CD14-positive monocyte (primary cell): Measurements from ENCODE around the gene ATP6AP2. TPM values are rescaled to one million over a fixed set of nuclear protein-coding genes. Genes with fewer than 3 reads are reported as not detected.

ENCODE experiments used
- DNase-seq, 3 donors: peaks; one replicate each; pipeline ENCODE4 v3.0.0-alpha.2; 2011 to 2022
- H2AFZ ChIP-seq: 2 replicates; pipeline ENCODE4 v1.6.0; 2012; ENCODE audit warnings: mild to moderate bottlenecking, low read depth, low read length, inconsistent platforms; ENCODE audit not compliant: insufficient read depth, poor library complexity, severe bottlenecking
- H3K27ac ChIP-seq, 2 donors: 1 replicate in 1 of 2; 2 replicates in 1 of 2; pipeline ENCODE4 v1.5.1; 2012 to 2013; ENCODE audit warnings: low read length in 2 of 2, control low read depth in 1 of 2, inconsistent platforms in 1 of 2, low read depth in 1 of 2, mild to moderate bottlenecking in 1 of 2
- H3K27me3 ChIP-seq, 2 donors: one replicate each; pipeline versions ENCODE4 v1.6.0 to v1.6.1; 2011 to 2013; ENCODE audit warnings: low read length in 2 of 2; ENCODE audit not compliant: control insufficient read depth in 2 of 2, insufficient read depth in 2 of 2
- H3K36me3 ChIP-seq, 2 donors: replicated peaks in 1 of 2; 1 replicate in 1 of 2; 2 replicates in 1 of 2; pipeline versions ENCODE4 v1.5.1 to v1.6.1; 2012 to 2013; ENCODE audit warnings: low read length in 2 of 2, control low read depth in 1 of 2, inconsistent platforms in 1 of 2, mild to moderate bottlenecking in 1 of 2; ENCODE audit not compliant: insufficient read depth in 2 of 2, control insufficient read depth in 1 of 2
- H3K4me1 ChIP-seq, 2 donors: 1 replicate in 1 of 2; 2 replicates in 1 of 2; pipeline versions ENCODE4 v1.5.1 to v1.6.1; 2012 to 2013; ENCODE audit warnings: low read length in 2 of 2, control low read depth in 1 of 2, inconsistent platforms in 1 of 2, mild to moderate bottlenecking in 1 of 2, moderate library complexity in 1 of 2; ENCODE audit not compliant: insufficient read depth in 2 of 2, control insufficient read depth in 1 of 2
- H3K4me2 ChIP-seq: replicated peaks from 2 replicates; pipeline ENCODE3; 2012; ENCODE audit warnings: low read length, moderate library complexity, mild to moderate bottlenecking; ENCODE audit not compliant: poor library complexity, severe bottlenecking; ENCODE audit errors: extremely low read depth
- H3K4me3 ChIP-seq, 3 experiments: fragments of 200-600 bp in 1 of 3; sonication (generic) in 1 of 3; replicated peaks in 1 of 3; 1 replicate in 2 of 3; 2 replicates in 1 of 3; pipeline ENCODE4 v1.5.1; 2011 to 2013; ENCODE audit warnings: low read length in 3 of 3, mild to moderate bottlenecking in 3 of 3, control low read depth in 2 of 3, low read depth in 2 of 3, inconsistent platforms in 1 of 3, moderate library complexity in 1 of 3
- H3K79me2 ChIP-seq: 2 replicates; pipeline ENCODE4 v1.6.0; 2012; ENCODE audit warnings: mild to moderate bottlenecking, control low read depth, inconsistent platforms, low read length, moderate library complexity; ENCODE audit not compliant: insufficient read depth
- H3K9ac ChIP-seq: 2 replicates; pipeline ENCODE4 v1.6.0; 2017; ENCODE audit warnings: low read length, mild to moderate bottlenecking; ENCODE audit not compliant: insufficient read depth, poor library complexity, severe bottlenecking
- H3K9me3 ChIP-seq, 2 donors: replicated peaks in 1 of 2; 1 replicate in 1 of 2; 2 replicates in 1 of 2; pipeline versions ENCODE4 v1.5.1 to v1.6.1; 2012 to 2013; ENCODE audit warnings: low read length in 2 of 2, control low read depth in 1 of 2; ENCODE audit not compliant: control insufficient read depth in 1 of 2, insufficient read depth in 1 of 2
- H4K20me1 ChIP-seq: 2 replicates; pipeline ENCODE4 v1.6.0; 2012; ENCODE audit warnings: mild to moderate bottlenecking, low read length, control low read depth, moderate library complexity; ENCODE audit not compliant: insufficient read depth
- H3K27ac Mint-ChIP-seq, 7 donors: one replicate each; pipeline ENCODE4 v1.8.0; 2020; ENCODE audit warnings: mild to moderate bottlenecking in 7 of 7, mixed read lengths in 7 of 7, moderate library complexity in 6 of 7, inconsistent platforms in 2 of 7
- H3K27me3 Mint-ChIP-seq, 3 donors: one replicate each; pipeline ENCODE4 v1.8.0; 2021 to 2022; ENCODE audit warnings: low read depth in 3 of 3, mild to moderate bottlenecking in 3 of 3, mixed read lengths in 3 of 3, moderate library complexity in 3 of 3, inconsistent platforms in 1 of 3
- H3K36me3 Mint-ChIP-seq, 2 donors: one replicate each; pipeline ENCODE4 v1.8.0; 2020; ENCODE audit warnings: mixed read lengths in 2 of 2, inconsistent platforms in 1 of 2, mild to moderate bottlenecking in 1 of 2
- H3K4me1 Mint-ChIP-seq: one replicate; pipeline ENCODE4 v1.8.0; 2020; ENCODE audit warnings: mild to moderate bottlenecking, mixed read lengths
- H3K4me3 Mint-ChIP-seq, 2 donors: one replicate each; pipeline ENCODE4 v1.8.0; 2020; ENCODE audit warnings: mild to moderate bottlenecking in 2 of 2, mixed read lengths in 2 of 2, moderate library complexity in 1 of 2
- H3K9me3 Mint-ChIP-seq, 7 donors: one replicate each; pipeline ENCODE4 v1.8.0; 2020 to 2022; ENCODE audit warnings: mixed read lengths in 7 of 7, mild to moderate bottlenecking in 6 of 7, moderate library complexity in 6 of 7, inconsistent platforms in 2 of 7
- WGBS: methylation state at CpG from one replicate; pipeline ENCODE4 v1.1.5; 2013; ENCODE audit warnings: missing lambda C conversion rate; ENCODE audit not compliant: insufficient coverage; 5-methylcytosine and 5-hydroxymethylcytosine counted together
- intact Hi-C, 2 donors: fragments of 100-400 bp; cut with micrococcal nuclease; formaldehyde crosslinking; loops; one replicate each; pipeline versions ENCODE4 v1.15.0 to v1.15.1; 2023
- polyA minus RNA-seq: library from RNA; depleted of rRNA, polyadenylated mRNA; stranded (reverse); fragments of >200 nt; gene quantifications from 2 replicates; pipeline ENCODE4 v1.2.3, GENCODE V29; 2012
- polyA plus RNA-seq, 3 donors: library from polyadenylated mRNA; depleted of rRNA in 1 of 3; unstranded in 2 of 3; stranded (reverse) in 1 of 3; fragments of 300-500 nt in 2 of 3; fragments of >200 nt in 1 of 3; fragmentation: Illumina TruSeq in 2 of 3; gene quantifications; 1 replicate in 2 of 3; 2 replicates in 1 of 3; pipeline ENCODE4 v1.2.3, GENCODE V29; 2012 to 2021
- total RNA-seq, 12 experiments: library from RNA in 1 of 12; stranded (reverse) in 1 of 12; fragments of 120-200 nt in 1 of 12; gene quantifications; one replicate each; pipeline ENCODE4 v1.2.4 and lab custom pipeline; 2013 to 2026; ENCODE audit warnings: mixed read lengths in 6 of 12, inconsistent platforms in 1 of 12
- TF ChIP-seq, protein P1 (sequence below): fragments of 200-600 bp; IDR thresholded peaks from one replicate; pipeline ENCODE4 v1.8.0; 2022; ENCODE audit warnings: antibody characterized with exemption, mild to moderate bottlenecking

ATP6AP2 gene, protein sequence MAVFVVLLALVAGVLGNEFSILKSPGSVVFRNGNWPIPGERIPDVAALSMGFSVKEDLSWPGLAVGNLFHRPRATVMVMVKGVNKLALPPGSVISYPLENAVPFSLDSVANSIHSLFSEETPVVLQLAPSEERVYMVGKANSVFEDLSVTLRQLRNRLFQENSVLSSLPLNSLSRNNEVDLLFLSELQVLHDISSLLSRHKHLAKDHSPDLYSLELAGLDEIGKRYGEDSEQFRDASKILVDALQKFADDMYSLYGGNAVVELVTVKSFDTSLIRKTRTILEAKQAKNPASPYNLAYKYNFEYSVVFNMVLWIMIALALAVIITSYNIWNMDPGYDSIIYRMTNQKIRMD
- 191 TPM for total RNA-seq (2013)
- polyA plus RNA-seq (100 to 1,000 TPM; 332 to 497 (median 430) TPM), polyA minus RNA-seq (74.1 and 83.8 TPM in 2 replicates), total RNA-seq (lab: John Stamatoyannopoulos, UW) (100 to 343 (median 253) reads per million in 11 experiments)

GRCh38 chrX:40580537-40581335, at the start of gene ATP6AP2:
Gene ATP6AP2 (plus strand): TSS chrX:40580970. CDS start chrX:40581066, 96 bp downstream.
- Histone ChIP-seq H4K20me1 (peaks cover 36% of the 10 kb centered on the region), H3K4me1 (peaks cover 56 to 64% of the 10 kb centered on the region in 2 donors), H3K36me3 (no peaks in the 10 kb centered on the region), H3K9ac (peak within 1 kb of the TSS; percentile 99), H3K79me2 (peaks cover 50% of the 10 kb centered on the region), H3K9me3 (no peaks in the 10 kb centered on the region), H2AFZ (peak within 1 kb of the TSS; percentile 64), H3K27ac (peak within 1 kb of the TSS; percentile 92 to 94), H3K27me3 (peaks cover 0 to 31% of the 10 kb centered on the region in 2 donors), H3K4me2 (peak within 1 kb of the TSS; percentile 70), H3K4me3 (peak within 1 kb of the TSS; percentile 63 to 82 (median 71))
- TF ChIP-seq, protein P1, sequence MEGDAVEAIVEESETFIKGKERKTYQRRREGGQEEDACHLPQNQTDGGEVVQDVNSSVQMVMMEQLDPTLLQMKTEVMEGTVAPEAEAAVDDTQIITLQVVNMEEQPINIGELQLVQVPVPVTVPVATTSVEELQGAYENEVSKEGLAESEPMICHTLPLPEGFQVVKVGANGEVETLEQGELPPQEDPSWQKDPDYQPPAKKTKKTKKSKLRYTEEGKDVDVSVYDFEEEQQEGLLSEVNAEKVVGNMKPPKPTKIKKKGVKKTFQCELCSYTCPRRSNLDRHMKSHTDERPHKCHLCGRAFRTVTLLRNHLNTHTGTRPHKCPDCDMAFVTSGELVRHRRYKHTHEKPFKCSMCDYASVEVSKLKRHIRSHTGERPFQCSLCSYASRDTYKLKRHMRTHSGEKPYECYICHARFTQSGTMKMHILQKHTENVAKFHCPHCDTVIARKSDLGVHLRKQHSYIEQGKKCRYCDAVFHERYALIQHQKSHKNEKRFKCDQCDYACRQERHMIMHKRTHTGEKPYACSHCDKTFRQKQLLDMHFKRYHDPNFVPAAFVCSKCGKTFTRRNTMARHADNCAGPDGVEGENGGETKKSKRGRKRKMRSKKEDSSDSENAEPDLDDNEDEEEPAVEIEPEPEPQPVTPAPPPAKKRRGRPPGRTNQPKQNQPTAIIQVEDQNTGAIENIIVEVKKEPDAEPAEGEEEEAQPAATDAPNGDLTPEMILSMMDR: no peak
- H3K27ac Mint-ChIP-seq: peak within 1 kb of the TSS; percentile 92 to 98 (median 96)
- H3K36me3 Mint-ChIP-seq: peaks cover 0 to 6% of the 10 kb centered on the region in 2 donors
- peaks cover 0 to 48% (median 0%) of the 10 kb centered on the region in 3 donors for H3K27me3 Mint-ChIP-seq
- H3K4me3 Mint-ChIP-seq: peak within 1 kb of the TSS; percentile 80 to 86
- H3K9me3 Mint-ChIP-seq: peaks cover 0 to 20% (median 0%) of the 10 kb centered on the region in 7 donors
- H3K4me1 Mint-ChIP-seq: peaks cover 53% of the 10 kb centered on the region
- intact Hi-C loops: loop anchor here (5.0 to 10.0 kb wide), 2 partner anchors 62 to 64 kb away; partner anchors contain the start of gene CXorf38 (in 1 of the 2)
- under 1% methylated on average over 50 of the region's 89 CpGs for WGBS
- DNase-seq: peak; percentile 92 to 95 (median 95)
